GM18526 (cell line): ENCODE measurements around the gene TCF12.

ENCODE experiments used
- POLR2A ChIP-seq: IDR thresholded peaks from 3 replicates; pipeline ENCODE4 v1.6.1; 2011; ENCODE audit not compliant: insufficient read length; ENCODE audit errors: extremely low read depth

TCF12 gene

DNA sequence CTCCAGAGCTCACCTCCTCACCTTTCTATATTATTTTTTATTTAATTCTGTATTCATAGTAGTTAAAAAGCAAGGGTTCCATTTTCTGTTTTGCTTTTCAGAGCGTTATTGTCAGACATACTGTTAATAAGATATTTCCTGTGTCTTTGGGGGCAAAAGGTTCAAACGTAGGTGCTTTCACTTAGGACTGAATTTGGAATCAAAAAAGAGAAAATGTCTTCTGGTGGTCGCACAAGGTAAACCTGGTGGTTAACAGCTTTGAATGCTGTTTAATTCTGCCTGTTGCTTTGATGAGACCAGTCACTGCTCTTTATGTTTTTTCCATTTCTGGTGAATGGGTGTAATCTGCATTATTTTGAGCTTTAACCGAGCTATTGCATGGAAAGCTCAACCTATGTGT is 212.5 kb downstream of the TCF12 start:
- no peak for TF ChIP-seq POLR2A

DNA sequence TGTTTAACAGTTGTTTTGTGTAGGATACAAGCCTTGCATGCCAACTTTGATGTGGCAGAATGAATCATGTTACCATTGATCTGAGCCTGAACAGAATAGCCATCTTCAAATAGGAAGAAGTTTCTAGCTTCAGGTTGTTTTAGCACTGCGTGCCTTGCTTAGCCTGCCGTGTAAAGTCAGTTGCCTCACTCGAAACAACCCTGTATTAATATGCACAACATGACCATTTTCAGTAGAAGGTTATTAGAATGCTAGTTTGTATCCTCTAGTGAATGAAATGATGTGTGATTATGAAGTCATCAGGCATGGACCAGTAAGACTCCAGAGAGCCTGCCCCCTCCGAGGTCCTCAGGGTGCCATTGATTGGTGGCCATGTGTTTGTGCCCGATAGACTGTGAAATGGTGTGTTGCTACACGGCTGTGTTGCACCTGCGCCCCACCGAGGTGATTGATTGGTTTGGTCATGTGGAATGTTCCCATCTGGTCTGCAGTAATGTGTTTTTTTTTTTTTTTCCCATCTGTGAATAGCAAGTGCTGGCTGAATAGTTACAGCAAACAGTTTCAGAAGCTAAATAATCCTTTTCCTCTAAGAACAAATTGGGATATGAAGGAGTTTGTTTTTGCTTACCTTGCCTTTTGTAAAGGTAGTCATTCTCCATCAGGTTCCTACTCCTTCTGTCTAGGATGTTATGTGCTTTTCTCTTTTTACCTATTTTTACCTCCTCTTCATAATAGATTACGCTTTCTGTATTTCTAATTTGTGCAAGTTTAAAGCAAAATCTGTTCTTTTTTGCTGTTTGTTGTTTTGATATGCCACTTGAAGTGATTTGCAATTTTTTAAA is 214.9 kb downstream of the TCF12 start:
- no peak for TF ChIP-seq POLR2A

DNA sequence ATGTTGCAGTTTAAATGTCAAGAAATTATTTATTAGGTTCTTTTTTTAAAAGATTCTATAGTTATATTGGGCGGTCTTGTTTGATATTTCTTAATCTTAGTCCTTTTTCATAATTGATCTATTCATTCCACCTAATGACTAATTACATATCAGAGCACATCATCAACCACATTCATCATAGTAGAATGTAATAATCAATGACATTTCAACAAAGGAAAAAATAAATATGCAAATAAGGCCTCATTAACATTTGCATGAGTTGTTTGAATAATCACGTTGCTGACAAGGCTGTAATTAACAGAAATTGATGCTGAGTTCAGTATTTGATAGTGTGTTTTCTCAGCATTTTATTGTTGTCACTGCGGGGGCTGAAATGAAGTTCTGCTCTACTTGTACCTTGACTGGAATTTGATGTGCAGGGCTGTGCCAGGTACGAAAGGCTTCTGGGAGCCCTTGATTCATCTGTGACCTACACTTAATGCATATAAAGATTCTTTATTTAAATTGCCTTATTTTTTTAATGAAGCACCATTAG is 215.7 kb downstream of the TCF12 start:
- no peak for TF ChIP-seq POLR2A

DNA sequence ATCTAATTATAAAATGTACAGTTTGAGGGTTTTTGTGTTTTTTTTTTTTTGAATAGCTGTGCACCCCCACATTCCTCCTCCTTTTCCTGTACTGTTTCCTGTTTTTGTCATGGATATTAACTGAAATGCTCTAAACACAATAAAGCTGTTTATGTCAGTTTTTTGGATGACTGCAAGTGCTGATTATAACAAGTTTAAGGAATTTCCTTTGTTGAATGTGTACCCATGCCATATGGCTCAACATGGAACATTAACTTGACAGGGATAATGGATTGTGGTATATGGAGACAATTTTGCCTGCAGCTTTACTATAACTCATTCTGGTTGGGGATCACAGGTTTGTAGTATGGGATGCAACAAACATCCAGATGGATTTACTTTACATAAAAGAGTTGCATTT is 216.4 kb downstream of the TCF12 start:
- no peak for TF ChIP-seq POLR2A

DNA sequence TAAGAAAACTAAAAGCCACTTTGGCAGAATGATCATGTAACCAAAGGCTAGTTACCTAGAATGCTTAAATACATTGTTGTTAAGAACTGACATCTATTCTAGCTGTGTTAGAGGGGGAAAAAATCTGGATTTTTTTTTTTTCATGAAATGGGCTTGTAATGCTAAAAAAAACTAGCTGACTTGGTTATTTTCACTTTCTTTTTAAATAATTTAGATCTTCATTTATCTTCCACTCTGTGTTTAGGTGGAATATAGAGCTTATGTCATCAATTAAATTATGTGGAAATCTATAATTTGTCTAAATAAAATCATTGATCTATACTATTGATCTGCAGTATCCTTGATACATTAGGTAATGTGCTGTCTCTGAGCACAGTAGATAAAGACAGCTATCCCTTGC is 217.4 kb downstream of the TCF12 start:
- no peak for TF ChIP-seq POLR2A

DNA sequence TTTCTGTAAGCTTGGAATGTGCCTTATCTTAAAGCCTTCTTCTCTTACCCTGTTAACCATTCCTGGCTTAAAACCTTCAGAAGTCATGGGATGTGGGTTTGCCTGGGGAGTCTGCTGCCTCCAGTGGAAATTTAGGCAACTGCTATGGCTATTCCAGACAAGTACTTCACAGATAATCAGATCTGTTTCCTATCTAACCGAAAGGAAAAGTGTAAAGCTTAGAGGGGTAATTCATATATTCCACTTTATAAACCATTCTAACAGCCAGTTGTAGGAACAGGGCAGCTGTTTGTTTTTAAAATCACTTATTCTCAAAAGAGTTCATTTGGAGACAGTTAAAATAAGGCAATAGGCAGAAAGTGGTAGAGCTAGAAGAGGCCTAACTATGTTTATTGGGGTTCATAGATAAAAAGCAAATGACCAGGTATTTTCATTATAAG is 219.9 kb downstream of the TCF12 start:
- TF ChIP-seq POLR2A = no peak

DNA sequence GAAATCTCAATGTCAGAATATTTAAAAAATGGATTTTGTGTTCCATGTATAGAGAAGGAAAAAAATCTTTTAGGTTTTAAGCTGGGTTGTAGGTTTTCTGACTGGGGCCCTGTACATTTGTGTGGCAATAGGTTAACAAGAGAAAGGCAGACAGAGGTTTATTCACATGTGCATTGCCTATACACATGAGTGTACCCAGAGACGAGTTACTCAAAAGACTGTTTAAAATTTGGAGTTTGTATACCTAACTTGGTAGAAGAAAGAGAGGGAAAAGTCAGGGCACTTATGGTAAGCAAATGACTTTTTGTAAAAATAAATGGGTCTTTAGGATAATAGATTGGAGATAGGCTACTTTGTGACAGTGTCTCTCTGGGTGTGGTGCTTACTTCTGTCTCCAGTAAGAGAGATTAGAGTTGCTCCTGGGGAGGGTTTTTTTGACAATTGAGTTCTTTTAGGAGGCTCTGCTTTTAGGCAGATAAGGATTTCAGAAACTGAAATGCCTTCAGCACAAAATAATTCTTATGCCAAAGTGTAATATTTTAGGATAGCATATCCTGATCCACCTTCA is 225.2 kb downstream of the TCF12 start:
- no peak for TF ChIP-seq POLR2A

DNA sequence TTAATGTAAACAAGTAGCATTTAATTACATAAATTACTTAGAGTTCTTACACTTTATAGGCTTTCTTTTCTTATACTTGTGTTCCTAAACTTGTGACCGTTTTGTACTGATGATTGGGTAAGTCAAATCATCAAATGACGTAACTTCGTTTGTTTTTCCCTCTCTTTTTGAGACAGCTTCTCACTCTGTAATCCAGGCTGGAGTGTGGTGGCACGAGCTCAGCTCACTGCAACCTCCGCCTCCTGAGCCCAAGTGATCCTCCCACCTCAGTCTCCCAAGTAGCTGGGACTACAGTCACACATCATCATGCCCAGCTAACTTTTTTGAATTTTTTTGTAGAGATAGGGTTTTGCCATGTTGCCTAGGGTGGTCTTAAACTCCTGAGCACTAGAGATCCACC is 226.0 kb downstream of the TCF12 start:
- no peak for TF ChIP-seq POLR2A

DNA sequence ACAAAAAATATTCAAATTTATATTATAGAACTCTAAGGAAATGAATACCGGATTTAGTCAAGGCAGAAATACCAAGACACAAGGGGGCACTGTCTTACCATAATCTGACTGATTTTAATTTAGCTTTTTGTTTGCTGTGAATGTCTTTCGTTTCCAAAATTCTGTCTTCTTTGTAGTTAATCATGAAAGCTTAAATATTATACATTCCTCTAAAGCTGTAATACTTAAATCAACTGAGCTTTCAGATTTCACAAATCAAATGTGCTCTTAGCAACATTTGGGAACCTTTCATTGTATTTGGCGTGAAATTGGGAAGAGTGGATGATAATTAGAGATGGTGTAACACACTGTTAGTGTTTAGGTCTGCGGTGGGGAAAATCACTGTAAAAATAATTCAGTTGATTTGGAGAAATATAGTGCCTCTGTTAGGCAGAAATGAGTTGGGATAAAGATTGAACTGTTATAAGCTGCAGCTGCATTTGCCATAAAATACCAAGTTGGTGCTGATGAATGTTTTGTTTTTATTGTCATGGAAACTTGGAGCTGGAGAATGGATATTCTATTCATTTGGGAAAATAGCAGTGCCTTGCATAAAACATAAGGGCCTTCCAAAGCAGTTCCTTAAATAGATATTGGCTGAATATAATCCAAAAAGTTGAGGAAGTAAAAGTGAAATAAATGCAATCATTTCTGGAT is 228.2 kb downstream of the TCF12 start:
- no peak for TF ChIP-seq POLR2A

DNA sequence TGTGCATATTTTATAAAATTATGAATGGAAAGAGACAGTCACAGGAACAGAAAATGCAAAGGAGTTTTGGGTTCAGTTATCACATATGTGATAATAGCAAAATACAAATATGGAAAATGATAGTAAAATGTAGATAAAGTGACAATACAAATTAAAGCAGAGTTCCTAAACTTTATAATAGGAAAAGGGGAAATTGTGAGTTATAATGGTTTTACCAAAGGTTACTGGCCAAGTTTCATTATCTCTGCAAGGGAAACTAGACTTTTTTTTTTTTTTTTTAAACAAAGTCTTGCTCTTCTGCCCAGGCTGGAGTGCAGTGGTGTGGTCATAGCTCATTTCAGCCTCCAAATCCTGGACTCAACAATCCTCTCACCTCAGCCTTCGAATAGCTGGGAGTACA is 229.2 kb downstream of the TCF12 start:
- no peak for TF ChIP-seq POLR2A

DNA sequence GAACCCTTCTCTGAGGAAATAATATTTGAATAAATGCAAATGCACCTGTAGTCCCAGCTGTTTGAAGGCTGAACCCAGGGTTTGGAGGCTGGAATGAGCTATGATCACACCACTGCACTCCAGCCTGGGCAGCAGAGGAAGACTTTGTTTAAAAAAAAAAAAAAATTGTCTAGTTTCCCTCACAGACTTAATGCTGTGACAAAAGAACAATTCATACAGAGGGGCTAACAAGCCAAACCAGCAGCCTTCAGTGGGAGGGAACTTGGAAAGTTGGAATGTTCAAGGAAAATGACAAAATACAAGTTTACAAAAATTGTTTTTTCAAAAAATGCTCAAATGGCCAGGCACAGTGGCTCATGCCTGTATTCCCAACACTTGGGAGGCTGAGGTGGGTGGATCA is 229.8 kb downstream of the TCF12 start:
- no peak for TF ChIP-seq POLR2A

DNA sequence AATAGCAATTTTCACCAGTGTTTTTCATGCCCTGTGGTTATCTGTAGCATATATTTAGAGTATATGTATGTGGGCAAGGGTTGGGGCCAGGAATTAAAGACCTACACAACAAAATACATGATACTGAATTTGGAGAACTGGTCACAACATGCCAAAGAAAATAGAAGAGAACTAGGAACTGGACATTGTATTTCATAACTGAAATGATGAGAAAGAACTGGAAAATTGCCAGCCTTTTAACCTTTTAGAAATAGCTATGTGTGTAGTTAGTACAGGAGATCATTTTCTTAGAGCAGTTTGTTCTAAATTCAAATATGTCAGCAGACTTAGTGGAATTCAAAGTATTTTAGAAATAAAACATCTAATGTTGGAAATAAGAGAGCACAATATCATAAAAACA is 230.8 kb downstream of the TCF12 start:
- no peak for TF ChIP-seq POLR2A

DNA sequence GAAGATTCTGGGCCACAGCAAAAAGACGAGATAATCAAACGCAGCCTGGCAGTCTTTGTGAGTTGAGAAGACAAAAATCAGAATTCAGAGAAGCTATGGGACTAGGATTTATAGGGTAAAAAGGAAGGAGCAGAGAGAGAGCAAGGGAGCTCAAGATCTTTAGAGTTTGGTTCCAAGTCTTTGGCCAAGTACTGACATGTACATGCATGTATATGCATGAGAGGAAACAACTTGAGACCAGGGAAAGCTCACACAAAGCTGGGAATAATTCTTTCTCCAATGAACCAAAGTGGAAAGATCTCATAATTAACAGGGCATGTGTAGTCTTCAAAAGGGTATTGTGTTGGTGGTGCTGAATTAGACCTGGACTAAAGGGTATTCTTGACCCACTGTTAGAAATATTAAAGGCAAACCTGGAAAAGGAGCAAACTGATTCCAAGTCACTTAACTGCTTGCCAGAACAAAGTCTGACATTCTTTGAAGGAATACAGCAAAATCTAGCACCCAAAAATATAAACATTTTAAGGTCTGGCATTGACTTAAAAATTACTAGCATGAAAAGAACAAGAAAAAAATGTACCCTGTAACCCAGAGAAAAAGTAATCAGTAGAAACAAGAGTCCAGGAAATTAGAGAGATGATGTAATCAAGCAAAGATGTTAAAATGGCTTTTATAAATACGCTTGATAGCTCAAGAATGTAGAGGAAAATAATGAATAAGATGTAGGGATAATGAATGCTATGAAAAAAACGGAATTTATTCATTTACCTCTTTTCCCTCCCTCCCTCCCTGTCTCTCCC is 231.8 kb downstream of the TCF12 start:
- no peak for TF ChIP-seq POLR2A

DNA sequence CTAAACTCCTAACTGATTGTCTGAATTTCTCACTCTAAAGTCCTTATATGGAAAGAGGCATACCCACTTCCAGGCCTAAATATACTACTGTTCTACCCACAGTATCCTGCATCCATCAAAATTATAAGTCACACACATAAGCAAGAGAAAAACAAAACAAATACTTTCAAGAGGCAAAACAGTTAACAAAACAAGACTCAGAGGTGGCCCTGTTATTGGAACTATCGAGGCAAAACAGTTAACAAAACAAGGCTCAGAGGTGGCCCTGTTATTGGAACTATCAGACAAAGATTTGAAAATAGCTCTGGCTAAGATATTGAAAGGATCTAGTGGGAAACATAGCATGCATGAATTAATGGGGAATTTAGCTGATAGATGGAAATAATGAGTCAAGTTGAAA is 233.7 kb downstream of the TCF12 start:
- no peak for TF ChIP-seq POLR2A
